Tibial nerve (tissue), 4 donors: ENCODE measurements around the gene TCEAL3. TPM values are rescaled to one million over a fixed set of nuclear protein-coding genes. Genes with fewer than 3 reads are reported as not detected.

Experiments
- DNase-seq, 2 donors: peaks; one replicate each; pipeline ENCODE4 v3.0.0-alpha.2; 2019; ENCODE audit warnings: low spot score in 2 of 2
- H3K27ac ChIP-seq, 4 donors: fragments of 200-600 bp; sonication (generic) in 3 of 4; one replicate each; pipeline ENCODE4 v1.5.1; 2017 to 2019; ENCODE audit warnings: mild to moderate bottlenecking in 1 of 4
- H3K27me3 ChIP-seq, 2 donors: fragments of 200-600 bp; sonication (generic) in 1 of 2; one replicate each; pipeline versions ENCODE4 v1.5.1 to v1.6.0; 2017 to 2019
- H3K36me3 ChIP-seq, 3 donors: fragments of 200-600 bp; sonication (generic); one replicate each; pipeline ENCODE4 v1.5.1; 2018 to 2019
- H3K4me1 ChIP-seq, 4 donors: fragments of 200-600 bp; sonication (generic) in 3 of 4; one replicate each; pipeline ENCODE4 v1.5.1; 2017 to 2019
- H3K4me3 ChIP-seq, 4 donors: fragments of 200-600 bp; sonication (generic) in 3 of 4; one replicate each; pipeline ENCODE4 v1.5.1; 2017 to 2019; ENCODE audit warnings: mild to moderate bottlenecking in 1 of 4, moderate library complexity in 1 of 4
- H3K9me3 ChIP-seq, 4 donors: fragments of 200-600 bp; sonication (generic) in 3 of 4; one replicate each; pipeline ENCODE4 v1.5.1; 2017 to 2019
- EP300 ChIP-seq, 2 donors: sonication (generic); formaldehyde crosslinking; IDR thresholded peaks; one replicate each; pipeline ENCODE4 v1.6.1; 2017; ENCODE audit warnings: antibody characterized with exemption in 2 of 2, mild to moderate bottlenecking in 1 of 2
- POLR2A ChIP-seq, 2 donors: fragments of 450-650 bp; IDR thresholded peaks; one replicate each; pipeline ENCODE4 v1.6.1; 2017; ENCODE audit warnings: antibody characterized with exemption in 2 of 2, mild to moderate bottlenecking in 2 of 2, moderate library complexity in 2 of 2
- WGBS, 2 donors: methylation state at CpG; one replicate each; pipeline ENCODE4 v1.1.5; 2018; 5-methylcytosine and 5-hydroxymethylcytosine counted together
- total RNA-seq, 4 donors: library from RNA; depleted of rRNA; stranded (reverse); fragments of >200 nt; gene quantifications; one replicate each; pipeline ENCODE4 v1.1.0, GENCODE V29; 2016
- TF ChIP-seq, protein P1 (sequence below), 5 experiments: fragments of 200-600 bp in 3 of 5; fragments of 450-650 bp in 2 of 5; sonication (generic) in 3 of 5; IDR thresholded peaks; one replicate each; pipeline ENCODE4 v1.5.1; 2016 to 2019; ENCODE audit warnings: antibody characterized with exemption in 5 of 5, mild to moderate bottlenecking in 3 of 5, moderate library complexity in 2 of 5

The TCEAL3 gene
- total RNA-seq, 4 donors from 2014 or later = 23.4 to 52.7 (median 37.1) TPM

DNA sequence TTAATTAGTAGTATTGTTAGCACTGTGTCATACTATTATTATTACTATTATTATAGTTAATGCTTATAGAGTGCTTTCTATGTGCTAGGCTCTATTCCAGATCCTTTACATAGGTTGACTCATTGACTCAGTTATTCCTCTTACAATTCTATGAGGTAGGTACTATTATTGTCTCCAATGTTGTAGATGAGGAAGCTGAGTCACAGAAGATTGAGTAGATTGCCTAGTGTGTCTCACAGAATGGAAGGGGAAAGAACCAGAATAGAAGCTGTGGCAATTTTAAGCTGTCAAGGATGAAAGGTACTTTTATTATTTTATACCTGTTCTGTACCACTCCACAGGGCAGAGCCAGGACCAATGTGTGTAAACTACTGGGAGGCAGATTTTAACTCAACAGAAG, 19.1 kb downstream of the TCEAL3 start:
- no peak for DNase-seq
- Histone ChIP-seq H3K4me1 (peaks cover 0 to 30% (median 2%) of the 10 kb centered on the region in 4 donors), H3K27ac (peak overlapping the region in 3 of 4 donors; percentile 5 to 98 (median 96)), H3K36me3 (peaks cover 0 to 4% (median 0%) of the 10 kb centered on the region in 3 donors), H3K9me3 (no peaks in the 10 kb centered on the region), H3K4me3 (no peak overlapping the region), H3K27me3 (peaks cover 0 to 9% of the 10 kb centered on the region in 2 donors)
- TF ChIP-seq, protein P1, sequence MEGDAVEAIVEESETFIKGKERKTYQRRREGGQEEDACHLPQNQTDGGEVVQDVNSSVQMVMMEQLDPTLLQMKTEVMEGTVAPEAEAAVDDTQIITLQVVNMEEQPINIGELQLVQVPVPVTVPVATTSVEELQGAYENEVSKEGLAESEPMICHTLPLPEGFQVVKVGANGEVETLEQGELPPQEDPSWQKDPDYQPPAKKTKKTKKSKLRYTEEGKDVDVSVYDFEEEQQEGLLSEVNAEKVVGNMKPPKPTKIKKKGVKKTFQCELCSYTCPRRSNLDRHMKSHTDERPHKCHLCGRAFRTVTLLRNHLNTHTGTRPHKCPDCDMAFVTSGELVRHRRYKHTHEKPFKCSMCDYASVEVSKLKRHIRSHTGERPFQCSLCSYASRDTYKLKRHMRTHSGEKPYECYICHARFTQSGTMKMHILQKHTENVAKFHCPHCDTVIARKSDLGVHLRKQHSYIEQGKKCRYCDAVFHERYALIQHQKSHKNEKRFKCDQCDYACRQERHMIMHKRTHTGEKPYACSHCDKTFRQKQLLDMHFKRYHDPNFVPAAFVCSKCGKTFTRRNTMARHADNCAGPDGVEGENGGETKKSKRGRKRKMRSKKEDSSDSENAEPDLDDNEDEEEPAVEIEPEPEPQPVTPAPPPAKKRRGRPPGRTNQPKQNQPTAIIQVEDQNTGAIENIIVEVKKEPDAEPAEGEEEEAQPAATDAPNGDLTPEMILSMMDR (IDR thresholded peaks at IDR 0.05) = no peak
- TF ChIP-seq EP300 (IDR thresholded peaks at IDR 0.05) (no peak), POLR2A (IDR thresholded peaks at IDR 0.05) (no peak)

DNA sequence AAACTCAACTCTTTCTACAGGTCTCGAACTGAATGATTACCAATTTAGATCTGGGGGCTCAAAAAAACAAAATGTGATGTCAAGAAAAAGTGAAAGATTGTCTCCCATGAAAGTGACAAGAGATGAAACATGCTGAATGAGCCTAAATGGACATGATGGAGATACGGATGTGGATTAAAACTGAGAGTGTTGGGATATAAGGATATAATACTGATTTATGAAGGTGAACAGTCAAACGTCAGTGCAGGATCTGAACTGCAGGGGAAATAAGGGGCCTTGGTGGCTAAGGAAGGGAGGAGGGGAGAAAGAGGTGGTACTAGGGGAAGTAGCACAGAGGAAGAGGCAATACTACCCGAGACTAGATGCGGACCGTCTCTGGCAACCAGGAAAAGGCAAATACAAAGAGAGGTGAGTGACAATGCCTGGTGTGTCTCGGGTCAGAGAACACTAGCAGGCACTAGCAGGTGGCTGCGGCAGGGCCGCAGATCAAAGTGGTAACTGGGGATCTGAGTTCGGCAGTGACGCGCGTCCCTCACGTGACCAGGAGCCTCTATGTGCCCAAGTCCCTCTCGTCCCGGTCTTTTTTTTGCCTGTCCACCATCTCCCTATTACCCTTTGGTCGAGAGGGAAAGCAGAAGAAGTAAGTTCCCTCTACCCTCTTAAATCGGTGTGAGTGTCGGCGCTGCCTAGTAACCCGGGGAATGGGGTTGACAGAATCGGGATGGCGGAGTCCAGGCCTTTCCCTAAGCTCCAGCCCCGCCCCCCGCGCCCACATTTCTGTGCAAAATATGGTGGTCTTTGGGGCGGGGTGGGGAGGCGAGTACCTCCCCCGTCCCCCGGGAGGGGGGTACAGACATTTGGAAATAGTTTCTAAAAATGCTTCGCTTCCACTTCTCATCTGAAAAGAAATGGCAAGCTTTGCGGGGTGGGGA, 20.9 kb downstream of the TCEAL3 start, which contains the start of gene TCEAL1:
Gene TCEAL1, plus strand, starts transcription at position 590 of the 932 bp plus-strand sequence. CDS start 942 bp downstream, outside the sequence.
- Histone ChIP-seq H3K4me3 (peak within 1 kb of the TSS; percentile 44 to 75 (median 58)), H3K36me3 (peaks cover 0 to 4% (median 0%) of the 10 kb centered on the region in 3 donors), H3K27me3 (peaks cover 0 to 9% of the 10 kb centered on the region in 2 donors), H3K9me3 (no peaks in the 10 kb centered on the region), H3K27ac (peak within 1 kb of the TSS; percentile 78 to 98 (median 92)), H3K4me1 (peaks cover 0 to 30% (median 2%) of the 10 kb centered on the region in 4 donors)
- WGBS, 2 donors = 1 to 31% methylated on average over 32 of the region's 32 CpGs
- DNase-seq = peak; percentile 45 to 60
- TF ChIP-seq POLR2A (IDR thresholded peaks at IDR 0.05) = peak; percentile 28 to 64
- TF ChIP-seq, protein P1 (IDR thresholded peaks at IDR 0.05) = no peak
- peak in 1 of 2 donors; percentile 85 for TF ChIP-seq EP300 (IDR thresholded peaks at IDR 0.05)

DNA sequence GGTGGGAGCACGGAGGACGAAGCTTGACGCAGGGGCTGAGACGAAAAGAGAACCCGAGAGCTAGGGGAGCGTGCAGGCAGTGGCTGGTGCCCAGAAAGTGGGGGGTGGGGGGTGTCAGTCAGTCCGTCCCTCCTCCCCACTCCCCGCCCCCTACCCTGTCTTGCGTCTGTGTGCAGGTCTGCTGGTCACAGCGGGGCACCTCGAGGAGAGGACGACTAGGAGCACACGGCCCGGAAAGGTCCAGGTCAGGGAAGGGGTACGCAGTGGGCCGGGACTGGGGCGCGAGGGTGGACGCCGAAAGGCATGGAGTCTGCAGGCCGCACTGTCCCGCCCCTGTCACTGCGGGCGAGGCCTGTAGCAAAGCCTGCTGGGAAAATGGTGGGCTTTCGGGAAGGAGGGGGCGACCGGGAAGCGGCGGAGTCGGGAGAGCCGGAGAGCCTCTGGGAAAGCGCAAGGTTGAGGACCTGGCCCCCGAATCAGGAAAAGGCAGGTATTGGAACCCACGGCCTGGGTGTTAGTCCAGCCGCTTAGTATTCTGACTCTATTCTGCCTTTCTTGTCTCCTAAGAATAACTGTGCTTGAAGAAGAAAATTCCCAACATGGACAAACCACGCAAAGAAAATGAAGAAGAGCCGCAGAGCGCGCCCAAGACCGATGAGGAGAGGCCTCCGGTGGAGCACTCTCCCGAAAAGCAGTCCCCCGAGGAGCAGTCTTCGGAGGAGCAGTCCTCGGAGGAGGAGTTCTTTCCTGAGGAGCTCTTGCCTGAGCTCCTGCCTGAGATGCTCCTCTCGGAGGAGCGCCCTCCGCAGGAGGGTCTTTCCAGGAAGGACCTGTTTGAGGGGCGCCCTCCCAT, 21.8 kb downstream of the TCEAL3 start:
- peak overlapping the region; percentile 44 to 75 (median 58) for H3K4me3 ChIP-seq
- peak overlapping the region; percentile 78 to 98 (median 92) for H3K27ac ChIP-seq
- peaks cover 0 to 4% (median 0%) of the 10 kb centered on the region in 3 donors for H3K36me3 ChIP-seq
- peak; percentile 12 to 37 for TF ChIP-seq POLR2A (IDR thresholded peaks at IDR 0.05)
- peak in 1 of 2 donors; percentile 67 for TF ChIP-seq EP300 (IDR thresholded peaks at IDR 0.05)
- TF ChIP-seq, protein P1 (IDR thresholded peaks at IDR 0.05) = peak in 4 of 5 experiments; percentile 18 to 51 (median 40)
- 1 to 28% methylated on average over 25 to 49 of the region's 49 CpGs for WGBS, 2 donors
- H3K27me3 ChIP-seq = peaks cover 0 to 9% of the 10 kb centered on the region in 2 donors
- DNase-seq = peak; percentile 33 to 43
- peaks cover 0 to 24% (median 2%) of the 10 kb centered on the region in 4 donors for H3K4me1 ChIP-seq
- H3K9me3 ChIP-seq = no peaks in the 10 kb centered on the region

DNA sequence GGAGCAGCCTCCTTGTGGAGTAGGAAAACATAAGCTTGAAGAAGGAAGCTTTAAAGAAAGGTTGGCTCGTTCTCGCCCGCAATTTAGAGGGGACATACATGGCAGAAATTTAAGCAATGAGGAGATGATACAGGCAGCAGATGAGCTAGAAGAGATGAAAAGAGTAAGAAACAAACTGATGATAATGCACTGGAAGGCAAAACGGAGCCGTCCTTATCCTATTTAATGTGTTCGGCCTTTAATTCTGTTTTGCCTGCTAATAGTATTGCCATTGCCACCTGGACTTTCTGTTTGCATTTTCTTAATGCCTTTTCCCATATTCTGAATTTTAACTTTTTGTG, 22.4 kb downstream of the TCEAL3 start:
- peaks cover 0 to 4% (median 0%) of the 10 kb centered on the region in 3 donors for H3K36me3 ChIP-seq
- peak overlapping the region; percentile 44 to 75 (median 58) for H3K4me3 ChIP-seq
- 13 to 43% methylated on average over 6 of the region's 6 CpGs for WGBS, 2 donors
- H3K4me1 ChIP-seq = peaks cover 0 to 22% (median 2%) of the 10 kb centered on the region in 4 donors
- H3K27ac ChIP-seq = peak overlapping the region; percentile 78 to 98 (median 92)
- H3K27me3 ChIP-seq = peaks cover 0 to 9% of the 10 kb centered on the region in 2 donors
- DNase-seq = no peak
- no peaks in the 10 kb centered on the region for H3K9me3 ChIP-seq
- TF ChIP-seq EP300 (IDR thresholded peaks at IDR 0.05) (no peak), POLR2A (IDR thresholded peaks at IDR 0.05) (no peak)
- TF ChIP-seq, protein P1 (IDR thresholded peaks at IDR 0.05) = peak in 1 of 5 experiments; percentile 1
